Suprapubic skin (tissue), 4 donors: ENCODE data around the gene MIR17HG.

ENCODE experiments used
- POLR2A ChIP-seq, 2 donors: fragments of 450-650 bp; IDR thresholded peaks; one replicate each; pipeline ENCODE4 v1.6.1; 2017; ENCODE audit warnings: antibody characterized with exemption in 2 of 2, mild to moderate bottlenecking in 2 of 2, moderate library complexity in 2 of 2
- POLR2AphosphoS5 ChIP-seq, 3 donors: sonication (generic); formaldehyde crosslinking; IDR thresholded peaks; one replicate each; pipeline ENCODE4 v1.6.1; 2017; ENCODE audit warnings: antibody characterized with exemption in 3 of 3
- TF ChIP-seq, protein P1 (sequence below), 2 donors: fragments of 200-600 bp in 1 of 2; fragments of 450-650 bp in 1 of 2; sonication (generic) in 1 of 2; IDR thresholded peaks; one replicate each; pipeline ENCODE4 v1.5.1; 2016 to 2019; ENCODE audit warnings: antibody characterized with exemption in 2 of 2, mild to moderate bottlenecking in 1 of 2, moderate library complexity in 1 of 2

DNA sequence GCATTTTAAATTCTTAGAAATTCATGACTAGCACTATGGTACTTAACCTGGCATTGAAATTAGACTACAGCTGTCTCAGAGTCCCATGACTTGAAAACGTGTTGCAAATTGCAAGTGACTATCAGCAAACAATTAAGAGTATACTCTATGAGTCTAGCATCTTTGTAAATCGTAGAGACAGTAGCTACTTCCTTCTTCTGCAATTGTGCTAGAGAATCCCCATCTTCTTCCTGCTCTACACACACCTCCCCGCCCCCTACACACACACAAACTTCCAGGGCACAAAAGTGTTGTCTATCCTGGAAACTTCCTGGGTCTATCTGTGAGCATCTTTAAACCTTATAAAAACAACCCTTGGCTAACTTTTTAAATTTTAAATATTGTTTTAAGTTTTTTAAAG is 35.2 kb upstream of the MIR17HG start:
- TF ChIP-seq, protein P1, sequence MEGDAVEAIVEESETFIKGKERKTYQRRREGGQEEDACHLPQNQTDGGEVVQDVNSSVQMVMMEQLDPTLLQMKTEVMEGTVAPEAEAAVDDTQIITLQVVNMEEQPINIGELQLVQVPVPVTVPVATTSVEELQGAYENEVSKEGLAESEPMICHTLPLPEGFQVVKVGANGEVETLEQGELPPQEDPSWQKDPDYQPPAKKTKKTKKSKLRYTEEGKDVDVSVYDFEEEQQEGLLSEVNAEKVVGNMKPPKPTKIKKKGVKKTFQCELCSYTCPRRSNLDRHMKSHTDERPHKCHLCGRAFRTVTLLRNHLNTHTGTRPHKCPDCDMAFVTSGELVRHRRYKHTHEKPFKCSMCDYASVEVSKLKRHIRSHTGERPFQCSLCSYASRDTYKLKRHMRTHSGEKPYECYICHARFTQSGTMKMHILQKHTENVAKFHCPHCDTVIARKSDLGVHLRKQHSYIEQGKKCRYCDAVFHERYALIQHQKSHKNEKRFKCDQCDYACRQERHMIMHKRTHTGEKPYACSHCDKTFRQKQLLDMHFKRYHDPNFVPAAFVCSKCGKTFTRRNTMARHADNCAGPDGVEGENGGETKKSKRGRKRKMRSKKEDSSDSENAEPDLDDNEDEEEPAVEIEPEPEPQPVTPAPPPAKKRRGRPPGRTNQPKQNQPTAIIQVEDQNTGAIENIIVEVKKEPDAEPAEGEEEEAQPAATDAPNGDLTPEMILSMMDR (IDR thresholded peaks at IDR 0.05): no peak
- TF ChIP-seq POLR2A (IDR thresholded peaks at IDR 0.05) (no peak), POLR2AphosphoS5 (IDR thresholded peaks at IDR 0.05) (no peak)
